Skeletal muscle cell (primary cell): ENCODE data around the gene PLXNA1.

Experiments
- DNase-seq: peaks from one replicate; pipeline ENCODE4 v3.0.0-alpha.2; 2010; ENCODE audit warnings: low read depth
- H3K4me3 ChIP-seq: 2 replicates; pipeline ENCODE4 v1.5.1; 2011; ENCODE audit warnings: low read depth, mild to moderate bottlenecking, control low read depth, low read length, moderate library complexity

Gene PLXNA1

GRCh38 chr3:126997455-126998038, 14.6 kb downstream of the PLXNA1 start:
- DNase-seq: no peak
- H3K4me3 ChIP-seq: no peak overlapping the region

DNA sequence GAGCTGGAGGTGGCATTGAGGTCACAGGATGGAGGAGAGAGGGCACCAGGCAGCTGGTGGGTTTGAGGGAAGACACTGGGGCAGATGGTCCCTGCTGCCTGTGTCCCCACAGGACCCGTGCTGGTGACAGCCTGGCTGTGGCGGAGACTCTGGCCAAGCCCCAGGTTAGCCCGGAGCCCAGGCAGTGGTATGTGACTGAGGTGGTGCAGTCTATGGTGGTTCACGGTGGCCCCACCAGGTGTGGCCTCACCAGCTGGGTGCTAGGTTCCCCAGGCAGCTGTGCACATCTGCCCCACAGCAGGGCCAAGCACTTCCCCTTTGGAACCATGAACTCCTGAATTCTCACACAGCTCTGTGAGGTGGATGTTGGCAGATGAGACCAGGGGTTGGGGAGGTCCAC, 15.4 kb downstream of the PLXNA1 start:
- H3K4me3 ChIP-seq: no peak overlapping the region
- no peak for DNase-seq

DNA sequence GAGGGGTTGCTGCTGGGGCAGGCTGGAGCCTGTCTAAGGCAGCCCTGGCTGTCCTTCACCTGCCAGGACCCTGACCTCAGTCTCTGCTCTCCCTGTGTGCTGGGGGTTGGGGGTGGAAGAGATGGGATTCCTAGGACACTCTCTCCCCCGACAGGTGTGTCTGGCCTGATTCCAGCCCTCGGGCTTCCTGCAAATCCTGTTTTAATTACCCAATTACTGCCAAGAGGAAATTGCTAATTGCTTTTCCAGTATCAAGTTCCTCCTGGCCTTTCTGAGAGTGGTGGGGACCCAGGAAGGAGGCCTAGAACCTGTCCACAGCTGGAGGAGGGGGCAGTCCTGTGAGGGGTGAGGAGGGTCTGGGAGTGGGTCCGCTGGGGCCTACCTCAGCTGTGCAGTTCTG, 15.8 kb downstream of the PLXNA1 start:
- no peak for DNase-seq
- H3K4me3 ChIP-seq: no peak overlapping the region

GRCh38 chr3:126999383-126999782, 16.5 kb downstream of the PLXNA1 start:
- DNase-seq: no peak
- no peak overlapping the region for H3K4me3 ChIP-seq

GRCh38 chr3:127000119-127000518, 17.2 kb downstream of the PLXNA1 start:
- no peak overlapping the region for H3K4me3 ChIP-seq
- DNase-seq: peak; percentile 43

GRCh38 chr3:127000761-127001160, 17.8 kb downstream of the PLXNA1 start:
- no peak overlapping the region for H3K4me3 ChIP-seq
- DNase-seq: no peak

DNA sequence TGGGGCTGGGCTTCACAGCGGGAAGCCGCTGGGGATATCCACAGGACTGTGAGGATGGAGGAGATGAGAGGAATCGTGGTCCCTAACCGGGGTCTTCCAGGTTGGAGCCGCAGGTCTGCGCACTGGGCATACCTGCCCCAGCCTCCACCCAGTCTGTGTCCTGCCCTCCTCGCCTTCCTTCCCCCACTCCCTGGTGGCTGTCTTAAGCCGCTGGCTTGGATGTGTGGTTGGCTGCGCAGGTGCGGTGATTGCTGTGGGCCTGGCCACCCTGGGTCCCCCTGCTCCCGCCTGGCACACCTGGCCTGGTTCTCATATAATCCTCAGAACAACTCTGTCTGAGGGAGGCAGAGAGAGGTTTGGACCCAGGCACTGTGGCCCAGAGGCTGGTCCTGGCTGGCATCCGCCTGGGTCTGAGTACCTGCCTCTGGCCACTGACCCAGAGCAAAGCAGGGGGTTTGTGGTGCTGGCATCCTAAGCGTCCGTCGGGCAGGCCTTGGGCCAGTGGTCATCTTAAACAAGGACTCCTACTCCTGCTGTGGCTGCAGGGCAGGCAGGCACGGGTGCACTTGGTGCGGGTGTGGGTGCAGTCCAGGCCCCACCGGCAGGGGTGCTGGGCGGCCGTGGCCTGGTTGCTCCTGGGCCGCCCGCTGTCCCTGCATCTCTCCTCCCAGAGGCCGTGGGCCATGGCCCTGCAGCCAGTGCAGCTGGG, 18.7 kb downstream of the PLXNA1 start:
- no peak overlapping the region for H3K4me3 ChIP-seq
- no peak for DNase-seq

DNA sequence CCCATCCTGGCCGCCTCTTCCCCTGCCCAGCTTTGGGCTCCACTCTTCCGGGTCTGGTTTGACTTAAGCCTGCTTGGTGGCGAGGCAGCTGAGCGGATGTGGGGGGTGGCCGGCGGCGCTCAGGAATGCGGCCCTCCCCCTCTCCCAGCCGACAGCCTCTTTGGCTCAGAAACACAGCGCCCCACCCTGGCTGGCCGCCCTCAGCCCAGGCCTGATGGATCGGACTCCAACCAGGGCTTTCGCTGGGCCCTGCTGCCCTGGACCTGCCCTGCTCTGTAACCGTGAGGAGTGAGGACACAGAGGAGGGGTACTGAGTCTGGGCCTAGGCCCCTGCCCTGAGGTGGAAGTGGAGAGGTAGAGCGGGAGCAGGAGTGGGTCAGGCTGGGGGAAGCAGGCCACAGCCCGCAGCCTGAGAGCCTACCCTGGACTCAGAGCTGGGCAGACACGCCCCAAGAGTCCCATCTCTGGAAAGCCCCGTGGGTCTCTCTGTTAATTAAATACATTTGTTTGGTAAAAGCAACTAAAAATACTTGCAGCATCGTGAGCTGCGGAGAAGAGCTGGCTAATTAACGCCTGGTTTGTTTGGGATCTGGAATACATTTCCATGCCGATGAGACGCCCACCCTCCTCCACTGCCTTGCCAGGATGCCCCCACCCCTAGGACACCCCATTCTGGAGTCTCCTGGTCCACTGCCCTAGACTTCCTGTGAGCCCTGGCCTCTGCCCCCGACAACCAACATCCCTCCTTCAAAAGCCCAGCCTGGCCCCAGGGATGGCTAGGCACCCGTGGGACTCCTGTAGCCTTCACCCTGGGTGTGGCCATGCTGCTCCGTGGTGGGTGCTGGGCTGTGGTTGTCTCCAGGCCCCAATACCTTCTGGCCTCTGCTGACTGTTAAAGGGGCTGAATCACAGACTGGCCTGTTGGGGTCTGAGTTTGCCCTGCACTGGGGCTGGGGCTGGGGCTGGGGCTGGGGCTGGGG, 19.6 kb downstream of the PLXNA1 start:
- no peak overlapping the region for H3K4me3 ChIP-seq
- peak; percentile 70 for DNase-seq

GRCh38 chr3:127003175-127003555, 20.2 kb downstream of the PLXNA1 start:
- H3K4me3 ChIP-seq: no peak overlapping the region
- DNase-seq: no peak

DNA sequence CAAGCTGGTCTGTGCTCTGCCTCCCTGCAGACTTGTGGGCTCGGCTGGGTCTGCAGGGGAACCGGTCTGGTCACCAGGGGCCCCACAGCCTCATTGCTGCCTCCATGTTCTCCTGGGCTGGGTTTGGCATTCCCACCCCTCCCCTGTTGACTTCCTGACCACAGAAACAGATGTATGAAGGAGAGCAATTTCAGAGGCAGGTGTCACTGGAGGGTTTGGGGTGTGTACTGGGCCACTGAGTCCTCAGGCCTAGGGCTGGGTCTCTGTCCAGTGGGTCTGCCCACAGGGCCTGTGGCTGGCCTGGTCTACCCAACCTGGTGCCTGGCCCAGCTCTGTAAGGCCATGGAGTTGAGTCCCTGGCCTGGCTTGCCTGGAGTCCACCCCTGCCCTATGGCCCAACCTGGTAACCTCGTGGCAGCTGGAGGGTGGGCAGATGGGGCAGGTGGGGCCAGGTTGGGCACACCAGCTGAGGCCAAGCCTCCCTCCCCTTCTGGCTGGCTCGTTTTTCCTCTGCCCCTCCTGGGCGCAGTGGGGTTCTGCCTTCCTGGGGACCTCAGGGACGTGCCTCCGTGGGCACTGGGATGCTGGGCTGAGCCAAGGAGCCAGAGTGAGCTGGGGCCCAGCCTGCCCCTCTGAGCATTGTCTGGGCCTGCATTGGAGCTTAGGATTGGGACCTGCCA, 20.8 kb downstream of the PLXNA1 start:
- H3K4me3 ChIP-seq: no peak overlapping the region
- DNase-seq: no peak

DNA sequence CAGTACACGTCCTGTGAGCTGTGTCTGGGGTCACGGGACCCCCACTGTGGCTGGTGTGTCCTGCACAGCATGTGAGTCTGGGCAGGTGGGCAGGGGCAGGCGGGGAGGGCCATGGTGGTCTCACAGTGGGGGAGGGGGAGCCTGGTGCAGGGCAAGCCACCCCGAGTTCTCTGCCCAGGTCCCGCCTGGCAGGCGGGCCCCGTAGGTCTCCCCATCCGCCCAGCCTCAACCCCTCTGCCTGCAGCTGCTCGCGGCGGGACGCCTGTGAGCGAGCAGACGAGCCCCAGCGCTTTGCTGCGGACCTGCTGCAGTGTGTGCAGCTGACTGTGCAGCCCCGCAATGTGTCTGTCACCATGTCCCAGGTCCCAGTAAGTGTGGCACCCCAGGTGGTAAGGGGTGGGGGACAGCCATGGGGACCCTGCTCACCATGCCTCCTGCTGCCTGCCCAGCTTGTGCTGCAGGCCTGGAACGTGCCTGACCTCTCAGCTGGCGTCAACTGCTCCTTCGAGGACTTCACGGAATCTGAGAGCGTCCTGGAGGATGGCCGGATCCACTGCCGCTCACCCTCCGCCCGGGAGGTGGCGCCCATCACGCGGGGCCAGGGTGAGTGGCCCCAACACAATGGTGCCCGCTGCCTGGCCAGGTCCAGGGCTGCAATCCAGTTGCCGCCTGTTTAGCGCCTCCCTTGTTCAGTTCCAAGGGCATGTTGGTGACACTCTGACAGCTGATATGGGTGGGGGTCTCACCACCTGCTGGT, 21.9 kb downstream of the PLXNA1 start:
- DNase-seq: no peak
- H3K4me3 ChIP-seq: no peak overlapping the region

GRCh38 chr3:127005864-127006500, 23.1 kb downstream of the PLXNA1 start:
- H3K4me3 ChIP-seq: no peak overlapping the region
- no peak for DNase-seq

- no peak for DNase-seq
- H3K4me3 ChIP-seq: no peak overlapping the region
These were observed 24.0 kb downstream of the PLXNA1 start for GRCh38 chr3:127006781-127007436.

GRCh38 chr3:127008236-127008635, 25.3 kb downstream of the PLXNA1 start:
- DNase-seq: no peak
- no peak overlapping the region for H3K4me3 ChIP-seq

- H3K4me3 ChIP-seq: no peak overlapping the region
- DNase-seq: no peak
These were observed 26.6 kb downstream of the PLXNA1 start for GRCh38 chr3:127009531-127009930.

- H3K4me3 ChIP-seq: no peak overlapping the region
- peak; percentile 73 for DNase-seq
These were observed 28.5 kb downstream of the PLXNA1 start for GRCh38 chr3:127011270-127011992.

DNA sequence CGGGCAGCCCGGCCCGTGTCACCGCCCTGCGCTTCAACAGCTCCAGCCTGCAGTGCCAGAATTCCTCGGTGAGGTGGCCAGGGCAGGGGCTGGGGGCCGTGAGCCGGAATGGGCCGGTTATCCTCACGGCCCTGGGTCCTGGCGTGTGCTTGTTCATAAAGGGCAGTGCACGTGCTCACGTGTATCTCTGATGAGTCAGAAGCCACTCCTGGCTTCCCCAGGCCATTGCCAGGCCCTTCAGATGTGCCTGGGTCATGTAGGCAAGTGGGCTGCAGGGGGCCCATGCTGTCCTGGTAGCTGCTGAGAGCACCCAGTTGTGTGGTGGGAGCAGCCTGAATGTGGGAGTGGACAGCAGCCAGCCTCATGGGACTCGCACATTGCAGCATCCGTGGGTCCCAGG, 29.2 kb downstream of the PLXNA1 start:
- no peak for DNase-seq
- H3K4me3 ChIP-seq: no peak overlapping the region

DNA sequence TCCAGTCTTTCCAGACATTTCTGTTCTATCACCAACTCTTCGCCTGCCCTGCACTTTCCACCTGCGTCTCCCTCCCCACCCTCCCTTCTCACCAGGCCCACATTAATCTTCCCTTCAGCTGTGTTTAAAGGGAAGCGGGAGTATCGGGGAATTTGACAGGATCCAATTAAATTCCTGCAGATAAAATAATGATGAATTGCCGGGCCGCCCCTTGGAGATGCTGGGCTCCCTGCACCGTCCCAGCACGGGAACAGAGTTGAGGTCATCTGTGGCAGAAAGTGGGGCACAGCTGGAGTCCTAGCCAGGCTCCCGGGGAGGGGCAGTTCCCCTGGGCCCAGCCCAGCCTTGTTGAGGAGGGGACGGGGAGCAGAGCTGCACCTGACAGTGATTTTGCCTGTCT, 30.3 kb downstream of the PLXNA1 start:
- DNase-seq: no peak
- H3K4me3 ChIP-seq: no peak overlapping the region
